Erythroblast (primary cell): ENCODE measurements around the gene MATK.

Experiments
- DNase-seq, 2 experiments: peaks; one replicate each; lab custom pipeline; 2025; lab: John Stamatoyannopoulos, UW
- GATA1 ChIP-seq: IDR thresholded peaks from 2 replicates; pipeline ENCODE4 v1.6.1; 2011; ENCODE audit warnings: low read depth, mild to moderate bottlenecking, control low read depth, low read length, moderate library complexity
- POLR2A ChIP-seq: IDR thresholded peaks from 2 replicates; pipeline ENCODE4 v1.6.1; 2011; ENCODE audit warnings: mild to moderate bottlenecking, low read length

Gene MATK

DNA sequence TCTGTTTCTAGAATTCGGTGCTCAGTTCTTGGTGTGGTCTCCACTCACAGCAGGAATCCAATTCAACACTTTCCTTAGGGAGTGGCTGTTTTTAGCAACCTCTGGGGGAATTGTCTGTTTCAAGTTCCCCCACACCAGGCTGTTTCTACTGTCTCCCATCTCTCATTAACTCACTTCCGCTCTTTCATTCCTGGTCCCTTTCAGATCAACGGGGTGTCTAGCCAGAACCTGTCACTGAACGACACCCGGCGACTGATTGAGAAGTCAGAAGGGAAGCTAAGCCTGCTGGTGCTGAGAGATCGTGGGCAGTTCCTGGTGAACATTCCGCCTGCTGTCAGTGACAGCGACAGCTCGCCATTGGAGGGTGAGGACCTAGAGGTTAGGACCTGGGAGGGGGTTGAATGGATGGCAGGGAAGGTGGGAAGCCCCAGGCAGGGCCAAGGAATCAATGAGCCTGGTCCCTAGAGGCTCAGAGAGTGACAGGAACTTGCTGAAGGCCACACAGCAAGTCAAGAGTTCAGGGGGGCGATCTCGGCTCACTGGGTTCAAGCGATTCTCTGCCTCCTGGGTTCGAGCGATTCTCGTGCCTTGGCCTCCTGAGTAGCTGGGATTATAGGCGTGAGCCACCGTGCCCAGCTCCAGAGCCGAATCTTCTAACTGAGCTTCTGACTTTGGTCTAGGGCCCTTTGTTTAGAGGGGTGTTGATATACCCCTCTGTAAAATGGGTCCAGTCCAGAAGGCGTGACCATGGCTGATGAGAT, 52.5 kb downstream of the MATK start:
- TF ChIP-seq GATA1 (no peak), POLR2A (no peak)
- no peak for DNase-seq

DNA sequence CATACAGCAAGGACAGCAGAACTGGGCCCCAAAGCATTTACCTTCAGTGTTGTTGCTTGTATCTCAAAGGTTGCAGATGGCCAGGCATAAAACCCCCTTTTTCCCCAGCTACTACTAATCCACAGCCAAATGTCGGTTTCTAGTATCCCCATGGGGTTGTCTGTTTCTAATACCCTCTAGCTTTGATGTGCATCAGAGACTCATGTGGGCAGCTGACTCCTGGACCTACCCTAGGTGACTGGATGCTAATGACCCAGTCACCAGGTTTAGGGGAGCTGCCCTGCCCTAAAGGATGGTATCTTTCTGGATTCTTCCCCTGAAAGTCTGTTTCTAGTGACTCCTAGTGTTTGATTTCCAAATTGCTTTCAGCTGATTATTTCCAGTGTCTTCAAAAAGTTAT, 54.1 kb downstream of the MATK start:
- no peak for TF ChIP-seq POLR2A
- no peak for TF ChIP-seq GATA1
- DNase-seq, result no peak

DNA sequence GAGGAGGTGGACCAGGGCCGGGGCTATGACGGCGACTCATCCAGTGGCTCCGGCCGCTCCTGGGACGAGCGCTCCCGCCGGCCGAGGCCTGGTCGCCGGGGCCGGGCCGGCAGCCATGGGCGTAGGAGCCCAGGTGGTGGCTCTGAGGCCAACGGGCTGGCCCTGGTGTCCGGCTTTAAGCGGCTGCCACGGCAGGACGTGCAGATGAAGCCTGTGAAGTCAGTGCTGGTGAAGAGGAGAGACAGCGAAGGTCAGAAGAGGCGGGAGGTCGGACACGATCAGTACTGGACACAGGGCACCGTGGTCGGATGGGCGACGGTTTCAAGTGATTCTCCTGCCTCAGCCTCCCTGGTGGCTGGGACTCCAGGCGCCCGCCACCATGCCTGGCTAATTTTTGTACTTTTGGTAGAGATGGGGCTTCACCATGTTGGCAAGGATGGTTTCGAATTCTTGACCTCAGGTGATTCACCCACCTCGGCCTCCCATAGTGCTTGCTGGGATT, 55.7 kb downstream of the MATK start:
- TF ChIP-seq GATA1 (no peak), POLR2A (no peak)
- no peak for DNase-seq
